ENCODE data around the gene ITGB5. TPM values are rescaled to one million over a fixed set of nuclear protein-coding genes. Genes with fewer than 3 reads are reported as not detected.
A peak's percentile ranks its signal among the peaks of the same experiment; 100 is the strongest.

Gene ITGB5
- total RNA-seq, 1 donor from 2014 or later = 122 TPM

GRCh38 chr3:124802061-124802698, 85.0 kb downstream of the ITGB5 start:
- Histone ChIP-seq H3K4me1 (peaks cover 43% of the 10 kb centered on the region), H3K4me3 (no peak overlapping the region), H3K9me3 (replicated peaks) (no peaks in the 10 kb centered on the region), H3K27ac (replicated peaks) (peak overlapping the region; percentile 88), H3K27me3 (ENCODE audit: low read depth) (no peaks in the 10 kb centered on the region), H3K36me3 (peaks cover 11% of the 10 kb centered on the region)
- DNase-seq = no peak
- no peak for TF ChIP-seq CTCF (IDR thresholded peaks at IDR 0.05; ENCODE audit: borderline replicate concordance)
- intact Hi-C loops (cut with micrococcal nuclease) = no loop called here

- peak; percentile 72 for DNase-seq
- H3K36me3 ChIP-seq = peaks cover 18% of the 10 kb centered on the region
- H3K4me1 ChIP-seq = peaks cover 38% of the 10 kb centered on the region
- no peaks in the 10 kb centered on the region for H3K27me3 ChIP-seq (ENCODE audit: low read depth)
- peak overlapping the region; percentile 15 for H3K4me3 ChIP-seq
- TF ChIP-seq CTCF (IDR thresholded peaks at IDR 0.05; ENCODE audit: borderline replicate concordance) = peak; percentile 16
- intact Hi-C loops (cut with micrococcal nuclease) = no loop called here
- H3K9me3 ChIP-seq (replicated peaks) = no peaks in the 10 kb centered on the region
- peak overlapping the region; percentile 88 for H3K27ac ChIP-seq (replicated peaks)
Measured at GRCh38 chr3:124800511-124801258, 86.5 kb downstream of the ITGB5 start.

GRCh38 chr3:124800076-124800475, 87.1 kb downstream of the ITGB5 start:
- Histone ChIP-seq H3K4me3 (no peak overlapping the region), H3K27me3 (ENCODE audit: low read depth) (no peaks in the 10 kb centered on the region), H3K27ac (replicated peaks) (peak overlapping the region; percentile 88), H3K36me3 (peaks cover 24% of the 10 kb centered on the region), H3K4me1 (peaks cover 38% of the 10 kb centered on the region), H3K9me3 (replicated peaks) (no peaks in the 10 kb centered on the region)
- TF ChIP-seq CTCF (IDR thresholded peaks at IDR 0.05; ENCODE audit: borderline replicate concordance) = no peak
- intact Hi-C loops (cut with micrococcal nuclease) = no loop called here
- DNase-seq = no peak

GRCh38 chr3:124799676-124800075, 87.5 kb downstream of the ITGB5 start:
- Histone ChIP-seq H3K27ac (replicated peaks) (peak overlapping the region; percentile 88), H3K4me3 (no peak overlapping the region), H3K27me3 (ENCODE audit: low read depth) (no peaks in the 10 kb centered on the region), H3K36me3 (peaks cover 28% of the 10 kb centered on the region), H3K4me1 (peaks cover 38% of the 10 kb centered on the region), H3K9me3 (replicated peaks) (no peaks in the 10 kb centered on the region)
- no peak for TF ChIP-seq CTCF (IDR thresholded peaks at IDR 0.05; ENCODE audit: borderline replicate concordance)
- intact Hi-C loops (cut with micrococcal nuclease) = no loop called here
- DNase-seq = no peak

- no peak for DNase-seq
- Histone ChIP-seq H3K4me3 (no peak overlapping the region), H3K27me3 (ENCODE audit: low read depth) (no peaks in the 10 kb centered on the region), H3K36me3 (peaks cover 36% of the 10 kb centered on the region), H3K9me3 (replicated peaks) (no peaks in the 10 kb centered on the region), H3K27ac (replicated peaks) (no peak overlapping the region), H3K4me1 (peaks cover 50% of the 10 kb centered on the region)
- no peak for TF ChIP-seq CTCF (IDR thresholded peaks at IDR 0.05; ENCODE audit: borderline replicate concordance)
- intact Hi-C loops (cut with micrococcal nuclease) = no loop called here
Measured at GRCh38 chr3:124797426-124797945, 89.7 kb downstream of the ITGB5 start.
